HS-5 (cell line): ENCODE measurements around the gene ITPK1.
A peak's percentile ranks its signal among the peaks of the same experiment; 100 is the strongest.

Source experiments
- DNase-seq: peaks from one replicate; pipeline ENCODE4 v3.0.0-alpha.2; 2012; ENCODE audit warnings: low read depth

ITPK1 gene

GRCh38 chr14:92968291-92969020 is 147.3 kb downstream of the ITPK1 start:
- DNase-seq: no peak

- peak; percentile 35 for DNase-seq
These were observed 148.3 kb downstream of the ITPK1 start for GRCh38 chr14:92967346-92967926.

GRCh38 chr14:92965281-92965680 is 150.4 kb downstream of the ITPK1 start:
- DNase-seq: no peak

- no peak for DNase-seq
These were observed 151.3 kb downstream of the ITPK1 start for GRCh38 chr14:92964124-92965109.

- DNase-seq: no peak
These were observed 152.2 kb downstream of the ITPK1 start for GRCh38 chr14:92963301-92964123.

GRCh38 chr14:92962831-92963095 is 153.0 kb downstream of the ITPK1 start:
- DNase-seq: no peak

GRCh38 chr14:92962031-92962830 is 153.5 kb downstream of the ITPK1 start:
- no peak for DNase-seq

GRCh38 chr14:92961567-92961855 is 154.2 kb downstream of the ITPK1 start:
- no peak for DNase-seq

GRCh38 chr14:92960706-92961566 is 154.8 kb downstream of the ITPK1 start:
- peak; percentile 63 for DNase-seq

- no peak for DNase-seq
These were observed 155.7 kb downstream of the ITPK1 start for GRCh38 chr14:92959761-92960680.

GRCh38 chr14:92959189-92959531 is 156.6 kb downstream of the ITPK1 start:
- no peak for DNase-seq

GRCh38 chr14:92958373-92959188 is 157.1 kb downstream of the ITPK1 start:
- no peak for DNase-seq

GRCh38 chr14:92956961-92957360 is 158.8 kb downstream of the ITPK1 start:
- no peak for DNase-seq

GRCh38 chr14:92955381-92955780 is 160.3 kb downstream of the ITPK1 start:
- DNase-seq: no peak

GRCh38 chr14:92954933-92955332 is 160.8 kb downstream of the ITPK1 start:
- no peak for DNase-seq

GRCh38 chr14:92953526-92953925 is 162.2 kb downstream of the ITPK1 start:
- no peak for DNase-seq

- DNase-seq: no peak
These were observed 163.0 kb downstream of the ITPK1 start for GRCh38 chr14:92952481-92953298.
